ENCODE data around the gene TTN. TPM values are rescaled to one million over a fixed set of nuclear protein-coding genes. Genes with fewer than 3 reads are reported as not detected.

Gene TTN
- total RNA-seq, 1 experiment from 2014 or later: 0.13 TPM

DNA sequence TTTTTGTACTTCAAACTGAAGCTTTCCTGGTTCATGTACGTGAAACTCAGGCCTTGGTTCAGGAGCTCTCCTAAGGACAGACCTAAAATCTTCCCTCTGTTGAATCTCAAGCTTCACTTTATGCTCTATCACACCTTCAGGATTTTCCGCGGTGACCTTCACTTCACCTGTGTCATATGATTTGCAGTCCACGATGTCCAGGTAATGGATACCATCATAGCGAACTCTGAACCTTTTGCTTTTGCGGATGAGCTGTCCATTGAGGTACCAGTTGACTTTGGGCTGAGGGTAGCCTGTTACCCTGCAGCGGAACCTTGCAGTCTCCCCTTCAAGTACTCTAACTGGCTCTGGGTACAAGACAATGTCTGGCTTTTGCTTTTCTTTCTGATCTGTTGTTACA, 31.2 kb downstream of the TTN start:
- Histone ChIP-seq H3K27me3 (ENCODE audit: control insufficient read depth, insufficient read depth, low read length) (no peaks in the 10 kb centered on the region), H3K9me3 (ENCODE audit: control insufficient read depth, insufficient read depth, low read depth, low read length) (no peaks in the 10 kb centered on the region), H3K27ac (ENCODE audit: low read length) (no peak overlapping the region), H3K4me3 (ENCODE audit: low read depth in 2 of 2, low read length in 2 of 2) (no peak overlapping the region), H3K4me1 (ENCODE audit: control insufficient read depth, insufficient read depth, low read length) (no peaks in the 10 kb centered on the region), H3K36me3 (ENCODE audit: control insufficient read depth, insufficient read depth, low read length) (no peaks in the 10 kb centered on the region)
- intact Hi-C loops (cut with micrococcal nuclease; ENCODE audit: unreplicated experiment) (no loop called here), in situ Hi-C loops (cut with HindIII; ENCODE audit: low pct_unique_long_range_greater_than_20kb, low sequenced_read_pairs) (no loop called here)
- DNase-seq (ENCODE audit: low read depth, low spot score): no peak
- POLR2A ChIA-PET: no interaction called here
- TF ChIP-seq, protein P1, sequence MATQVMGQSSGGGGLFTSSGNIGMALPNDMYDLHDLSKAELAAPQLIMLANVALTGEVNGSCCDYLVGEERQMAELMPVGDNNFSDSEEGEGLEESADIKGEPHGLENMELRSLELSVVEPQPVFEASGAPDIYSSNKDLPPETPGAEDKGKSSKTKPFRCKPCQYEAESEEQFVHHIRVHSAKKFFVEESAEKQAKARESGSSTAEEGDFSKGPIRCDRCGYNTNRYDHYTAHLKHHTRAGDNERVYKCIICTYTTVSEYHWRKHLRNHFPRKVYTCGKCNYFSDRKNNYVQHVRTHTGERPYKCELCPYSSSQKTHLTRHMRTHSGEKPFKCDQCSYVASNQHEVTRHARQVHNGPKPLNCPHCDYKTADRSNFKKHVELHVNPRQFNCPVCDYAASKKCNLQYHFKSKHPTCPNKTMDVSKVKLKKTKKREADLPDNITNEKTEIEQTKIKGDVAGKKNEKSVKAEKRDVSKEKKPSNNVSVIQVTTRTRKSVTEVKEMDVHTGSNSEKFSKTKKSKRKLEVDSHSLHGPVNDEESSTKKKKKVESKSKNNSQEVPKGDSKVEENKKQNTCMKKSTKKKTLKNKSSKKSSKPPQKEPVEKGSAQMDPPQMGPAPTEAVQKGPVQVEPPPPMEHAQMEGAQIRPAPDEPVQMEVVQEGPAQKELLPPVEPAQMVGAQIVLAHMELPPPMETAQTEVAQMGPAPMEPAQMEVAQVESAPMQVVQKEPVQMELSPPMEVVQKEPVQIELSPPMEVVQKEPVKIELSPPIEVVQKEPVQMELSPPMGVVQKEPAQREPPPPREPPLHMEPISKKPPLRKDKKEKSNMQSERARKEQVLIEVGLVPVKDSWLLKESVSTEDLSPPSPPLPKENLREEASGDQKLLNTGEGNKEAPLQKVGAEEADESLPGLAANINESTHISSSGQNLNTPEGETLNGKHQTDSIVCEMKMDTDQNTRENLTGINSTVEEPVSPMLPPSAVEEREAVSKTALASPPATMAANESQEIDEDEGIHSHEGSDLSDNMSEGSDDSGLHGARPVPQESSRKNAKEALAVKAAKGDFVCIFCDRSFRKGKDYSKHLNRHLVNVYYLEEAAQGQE (IDR thresholded peaks at IDR 0.05; ENCODE audit: insufficient read depth in 1 of 2, low read depth in 2 of 2, low read length in 1 of 2): no peak
- TF ChIP-seq SIN3A (IDR thresholded peaks at IDR 0.05; ENCODE audit: borderline replicate concordance, insufficient read depth, low read depth, low read length) (no peak), TCF7L2 (IDR thresholded peaks at IDR 0.05; ENCODE audit: low read depth, low read length) (no peak), POLR2AphosphoS5 (IDR thresholded peaks at IDR 0.05; ENCODE audit: low read depth, low read length) (no peak)
- TF ChIP-seq, protein P2, sequence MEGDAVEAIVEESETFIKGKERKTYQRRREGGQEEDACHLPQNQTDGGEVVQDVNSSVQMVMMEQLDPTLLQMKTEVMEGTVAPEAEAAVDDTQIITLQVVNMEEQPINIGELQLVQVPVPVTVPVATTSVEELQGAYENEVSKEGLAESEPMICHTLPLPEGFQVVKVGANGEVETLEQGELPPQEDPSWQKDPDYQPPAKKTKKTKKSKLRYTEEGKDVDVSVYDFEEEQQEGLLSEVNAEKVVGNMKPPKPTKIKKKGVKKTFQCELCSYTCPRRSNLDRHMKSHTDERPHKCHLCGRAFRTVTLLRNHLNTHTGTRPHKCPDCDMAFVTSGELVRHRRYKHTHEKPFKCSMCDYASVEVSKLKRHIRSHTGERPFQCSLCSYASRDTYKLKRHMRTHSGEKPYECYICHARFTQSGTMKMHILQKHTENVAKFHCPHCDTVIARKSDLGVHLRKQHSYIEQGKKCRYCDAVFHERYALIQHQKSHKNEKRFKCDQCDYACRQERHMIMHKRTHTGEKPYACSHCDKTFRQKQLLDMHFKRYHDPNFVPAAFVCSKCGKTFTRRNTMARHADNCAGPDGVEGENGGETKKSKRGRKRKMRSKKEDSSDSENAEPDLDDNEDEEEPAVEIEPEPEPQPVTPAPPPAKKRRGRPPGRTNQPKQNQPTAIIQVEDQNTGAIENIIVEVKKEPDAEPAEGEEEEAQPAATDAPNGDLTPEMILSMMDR (IDR thresholded peaks at IDR 0.05): no peak
- CTCF ChIA-PET: no interaction called here
- no peak for ATAC-seq
- no TSS peak for BruUV-seq (replicated peaks)

DNA sequence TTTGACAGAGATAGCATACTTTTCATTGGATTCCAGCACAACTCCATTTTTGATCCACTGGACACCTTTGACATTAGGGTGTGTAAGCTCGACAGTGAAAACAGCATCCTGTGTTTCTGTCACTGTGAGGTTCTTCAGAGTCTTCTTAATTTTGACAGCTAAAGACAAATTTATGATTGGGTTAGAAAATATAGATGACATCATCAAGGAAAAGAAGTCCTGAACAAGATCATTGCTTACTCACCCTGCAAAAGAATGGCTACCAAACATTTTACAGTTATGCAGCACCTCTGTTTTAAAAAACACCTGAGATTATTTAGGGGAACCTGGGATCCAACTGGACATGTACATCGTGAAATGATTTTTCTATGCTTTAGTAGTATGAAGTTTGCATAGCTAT, 36.7 kb downstream of the TTN start:
- Histone ChIP-seq H3K4me1 (ENCODE audit: control insufficient read depth, insufficient read depth, low read length) (no peaks in the 10 kb centered on the region), H3K27me3 (ENCODE audit: control insufficient read depth, insufficient read depth, low read length) (peaks cover 2% of the 10 kb centered on the region), H3K36me3 (ENCODE audit: control insufficient read depth, insufficient read depth, low read length) (no peaks in the 10 kb centered on the region), H3K4me3 (ENCODE audit: low read depth in 2 of 2, low read length in 2 of 2) (no peak overlapping the region), H3K9me3 (ENCODE audit: control insufficient read depth, insufficient read depth, low read depth, low read length) (no peaks in the 10 kb centered on the region), H3K27ac (ENCODE audit: low read length) (no peak overlapping the region)
- BruUV-seq (replicated peaks): no TSS peak
- in situ Hi-C loops (cut with HindIII; ENCODE audit: low pct_unique_long_range_greater_than_20kb, low sequenced_read_pairs) (no loop called here), intact Hi-C loops (cut with micrococcal nuclease; ENCODE audit: unreplicated experiment) (no loop called here)
- TF ChIP-seq, protein P2 (IDR thresholded peaks at IDR 0.05): no peak
- no peak for TF ChIP-seq POLR2AphosphoS5 (IDR thresholded peaks at IDR 0.05; ENCODE audit: low read depth, low read length)
- TF ChIP-seq SIN3A (IDR thresholded peaks at IDR 0.05; ENCODE audit: borderline replicate concordance, insufficient read depth, low read depth, low read length): no peak
- no peak for TF ChIP-seq TCF7L2 (IDR thresholded peaks at IDR 0.05; ENCODE audit: low read depth, low read length)
- TF ChIP-seq, protein P1 (IDR thresholded peaks at IDR 0.05; ENCODE audit: insufficient read depth in 1 of 2, low read depth in 2 of 2, low read length in 1 of 2): no peak
- DNase-seq (ENCODE audit: low read depth, low spot score) (no peak), ATAC-seq (no peak)
- CTCF ChIA-PET: no interaction called here
- POLR2A ChIA-PET: no interaction called here

Measured in Panc1 (cell line).